ENCODE data around the gene HAUS7. TPM values are rescaled to one million over a fixed set of nuclear protein-coding genes. Genes with fewer than 3 reads are reported as not detected.

The HAUS7 gene
- total RNA-seq, 1 donor from 2014 or later = 23.0 TPM

DNA sequence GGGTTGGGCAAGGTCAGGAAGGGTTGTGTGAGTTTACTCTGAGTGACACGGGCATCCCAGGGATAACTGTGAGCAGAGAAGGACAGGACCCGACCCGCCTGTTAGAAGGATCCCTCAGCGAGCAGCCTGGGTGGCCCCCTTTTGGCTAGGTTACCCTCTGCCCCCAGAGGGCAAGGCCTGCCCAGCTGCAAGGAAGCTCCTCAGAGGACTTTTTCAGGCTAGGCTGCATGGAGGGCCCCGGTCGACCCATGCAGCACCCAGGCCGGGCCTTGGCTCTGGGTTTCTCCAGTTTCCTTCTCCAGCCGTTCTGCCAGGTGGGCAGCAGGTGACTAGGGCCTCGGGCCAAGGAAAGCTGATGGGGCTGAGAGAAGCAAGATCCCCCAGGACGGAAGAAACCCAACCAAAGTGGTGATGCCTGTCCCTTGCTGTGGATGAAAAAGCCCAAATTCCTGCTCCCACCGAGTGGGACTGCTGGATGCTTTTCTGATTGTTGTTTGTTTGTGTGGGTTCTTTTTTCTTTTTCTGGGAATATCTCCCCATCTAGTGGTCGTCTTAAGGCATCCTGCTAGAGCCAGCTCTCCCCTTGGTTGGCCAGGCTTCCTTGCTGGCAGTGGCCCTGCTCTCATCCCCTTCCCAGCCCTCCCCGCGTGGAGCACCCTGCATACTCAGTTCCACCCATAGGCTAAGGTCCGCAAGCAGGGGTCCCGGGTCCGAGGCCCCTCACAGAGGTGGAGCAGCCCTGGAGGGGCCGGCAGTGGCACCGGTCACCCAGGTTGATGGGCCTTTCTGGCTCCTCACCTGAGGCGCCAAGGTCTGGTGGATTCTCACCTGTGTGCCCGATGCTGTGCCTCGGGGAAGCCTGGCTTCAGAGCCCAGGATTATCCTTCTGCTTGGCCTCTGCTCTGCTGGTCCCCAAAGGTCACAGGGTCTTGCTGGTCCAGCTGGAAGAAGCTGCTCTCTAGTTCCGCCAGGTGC lies 57.3 kb downstream of the HAUS7 start:
- no peak overlapping the region for H3K27ac ChIP-seq
- no peaks in the 10 kb centered on the region for H3K27me3 ChIP-seq
- TF ChIP-seq, protein P1, sequence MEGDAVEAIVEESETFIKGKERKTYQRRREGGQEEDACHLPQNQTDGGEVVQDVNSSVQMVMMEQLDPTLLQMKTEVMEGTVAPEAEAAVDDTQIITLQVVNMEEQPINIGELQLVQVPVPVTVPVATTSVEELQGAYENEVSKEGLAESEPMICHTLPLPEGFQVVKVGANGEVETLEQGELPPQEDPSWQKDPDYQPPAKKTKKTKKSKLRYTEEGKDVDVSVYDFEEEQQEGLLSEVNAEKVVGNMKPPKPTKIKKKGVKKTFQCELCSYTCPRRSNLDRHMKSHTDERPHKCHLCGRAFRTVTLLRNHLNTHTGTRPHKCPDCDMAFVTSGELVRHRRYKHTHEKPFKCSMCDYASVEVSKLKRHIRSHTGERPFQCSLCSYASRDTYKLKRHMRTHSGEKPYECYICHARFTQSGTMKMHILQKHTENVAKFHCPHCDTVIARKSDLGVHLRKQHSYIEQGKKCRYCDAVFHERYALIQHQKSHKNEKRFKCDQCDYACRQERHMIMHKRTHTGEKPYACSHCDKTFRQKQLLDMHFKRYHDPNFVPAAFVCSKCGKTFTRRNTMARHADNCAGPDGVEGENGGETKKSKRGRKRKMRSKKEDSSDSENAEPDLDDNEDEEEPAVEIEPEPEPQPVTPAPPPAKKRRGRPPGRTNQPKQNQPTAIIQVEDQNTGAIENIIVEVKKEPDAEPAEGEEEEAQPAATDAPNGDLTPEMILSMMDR (IDR thresholded peaks at IDR 0.05) = no peak
- H3K36me3 ChIP-seq = no peaks in the 10 kb centered on the region
- peak overlapping the region; percentile 56 for H3K4me3 ChIP-seq
- intact Hi-C loops (cut with DNase I) = no loop called here
- no peak for ATAC-seq
- DNase-seq = no peak
- H3K9me3 ChIP-seq = no peaks in the 10 kb centered on the region
- no peaks in the 10 kb centered on the region for H3K4me1 ChIP-seq

GRCh38 chrX:153411988-153412574 lies 58.3 kb downstream of the HAUS7 start:
- Histone ChIP-seq H3K27ac (no peak overlapping the region), H3K4me3 (peak overlapping the region; percentile 56), H3K4me1 (no peaks in the 10 kb centered on the region), H3K27me3 (no peaks in the 10 kb centered on the region), H3K36me3 (no peaks in the 10 kb centered on the region), H3K9me3 (no peaks in the 10 kb centered on the region)
- ATAC-seq (no peak), DNase-seq (no peak)
- intact Hi-C loops (cut with DNase I) = no loop called here
- TF ChIP-seq, protein P1 (IDR thresholded peaks at IDR 0.05) = no peak

- Histone ChIP-seq H3K4me1 (no peaks in the 10 kb centered on the region), H3K27me3 (no peaks in the 10 kb centered on the region), H3K36me3 (no peaks in the 10 kb centered on the region), H3K4me3 (peak within 1 kb of the TSS; percentile 56), H3K27ac (no peak within 1 kb of the TSS), H3K9me3 (no peaks in the 10 kb centered on the region)
- TF ChIP-seq, protein P1 (IDR thresholded peaks at IDR 0.05) = no peak
- intact Hi-C loops (cut with DNase I) = no loop called here
- ATAC-seq (peak; percentile 88), DNase-seq (peak; percentile 79)
Observed at GRCh38 chrX:153411255-153411987, 59.0 kb downstream of the HAUS7 start, which contains the start of gene ZFP92. Gene ZFP92 (plus strand): TSS chrX:153411472. CDS start chrX:153418323, 6,851 bp downstream.

- Histone ChIP-seq H3K36me3 (no peaks in the 10 kb centered on the region), H3K4me3 (peak overlapping the region; percentile 56), H3K27ac (no peak overlapping the region), H3K9me3 (no peaks in the 10 kb centered on the region), H3K4me1 (no peaks in the 10 kb centered on the region), H3K27me3 (no peaks in the 10 kb centered on the region)
- TF ChIP-seq, protein P1 (IDR thresholded peaks at IDR 0.05) = no peak
- intact Hi-C loops (cut with DNase I) = no loop called here
- ATAC-seq (no peak), DNase-seq (no peak)
Observed at GRCh38 chrX:153410888-153411254, 59.5 kb downstream of the HAUS7 start.

GRCh38 chrX:153410373-153410772 lies 60.0 kb downstream of the HAUS7 start:
- Histone ChIP-seq H3K36me3 (no peaks in the 10 kb centered on the region), H3K9me3 (no peaks in the 10 kb centered on the region), H3K27me3 (no peaks in the 10 kb centered on the region), H3K4me1 (no peaks in the 10 kb centered on the region), H3K27ac (no peak overlapping the region), H3K4me3 (no peak overlapping the region)
- DNase-seq = no peak
- TF ChIP-seq, protein P1 (IDR thresholded peaks at IDR 0.05) = no peak
- intact Hi-C loops (cut with DNase I) = no loop called here
- ATAC-seq = no peak
